NCI-H1436 (cell line): ENCODE data around the gene ZDHHC11.
"Not testable (repeated sequence)": the region's sequence is repeated elsewhere in the genome, so short reads cannot be mapped to it uniquely, and the experiment has no call there.

Source experiments
- DNase-seq: peaks from one replicate; lab custom pipeline; 2025; lab: John Stamatoyannopoulos, UW

ZDHHC11 gene

DNA sequence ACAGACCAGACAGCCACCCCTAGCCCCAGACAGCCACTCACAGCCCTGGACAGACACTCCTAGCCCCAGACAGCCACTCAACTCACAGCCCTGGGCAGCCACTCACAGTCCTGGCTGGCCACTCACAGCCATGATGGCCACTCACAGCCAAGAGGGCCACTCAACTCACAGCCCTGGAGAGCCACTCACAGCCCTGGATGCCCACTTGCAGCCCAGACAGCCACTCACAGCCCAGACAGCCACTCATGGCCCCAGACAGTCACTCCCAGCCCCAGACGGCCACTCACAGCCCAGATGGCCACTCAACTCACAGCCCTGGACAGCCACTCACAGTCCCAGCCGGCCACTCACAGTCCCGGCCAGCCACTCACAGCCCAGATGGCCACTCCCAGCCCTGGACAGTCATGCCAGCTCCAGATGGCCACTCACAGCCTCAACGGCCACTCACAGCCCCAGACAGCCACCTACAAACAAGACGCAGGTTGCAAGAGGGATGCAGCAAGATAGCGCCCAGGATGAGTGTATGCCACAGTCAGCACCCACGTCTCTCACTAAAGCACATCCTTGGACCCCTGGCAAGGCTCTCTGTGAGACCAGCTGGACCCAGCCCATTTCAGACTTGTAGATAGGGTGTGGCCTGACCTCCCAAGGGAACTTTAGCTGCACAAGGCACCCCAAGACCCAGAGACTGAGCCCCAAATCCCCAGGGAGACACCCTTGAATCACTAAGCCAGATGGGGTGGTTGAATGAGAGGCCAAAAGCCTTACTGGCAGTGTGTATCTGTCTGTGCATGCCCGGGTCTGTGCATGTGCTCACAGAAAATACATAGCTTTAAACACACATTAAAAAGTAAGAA is 88.7 kb downstream of the ZDHHC11 start:
- DNase-seq: no peak

DNA sequence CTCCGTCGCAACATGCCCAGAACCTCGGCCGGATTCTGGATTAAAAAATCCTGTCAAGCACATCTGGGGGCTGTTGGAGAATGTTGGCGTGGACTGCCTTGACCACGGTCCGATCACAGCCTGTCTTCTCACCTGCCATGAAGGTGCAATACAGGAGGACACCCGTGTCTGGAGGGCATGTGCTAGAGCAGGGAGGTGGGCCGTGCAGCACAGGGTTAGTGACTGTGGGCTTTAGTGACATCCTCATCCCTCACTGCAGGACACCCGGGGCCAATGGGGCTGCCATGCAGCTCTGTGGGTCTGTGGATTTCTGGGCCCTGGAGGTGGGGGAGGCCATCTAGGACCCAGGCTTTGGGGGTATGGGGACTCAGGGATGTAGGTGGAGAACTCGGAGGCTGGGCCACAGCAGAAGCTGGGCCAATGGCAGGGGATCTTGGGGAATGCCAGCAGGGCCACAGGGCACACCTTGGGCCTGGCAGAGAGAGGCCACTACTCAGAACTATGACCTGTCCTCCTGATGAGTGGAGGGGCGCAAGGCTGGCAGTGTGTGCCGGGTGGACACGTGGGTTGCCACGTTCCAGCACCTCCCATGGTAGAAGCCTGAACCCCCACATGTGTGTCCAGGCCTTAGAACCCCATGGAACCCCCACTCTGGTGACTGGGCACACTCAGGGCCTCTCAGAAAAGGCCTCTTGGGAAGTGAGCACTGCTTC is 89.6 kb downstream of the ZDHHC11 start:
- DNase-seq: no peak

DNA sequence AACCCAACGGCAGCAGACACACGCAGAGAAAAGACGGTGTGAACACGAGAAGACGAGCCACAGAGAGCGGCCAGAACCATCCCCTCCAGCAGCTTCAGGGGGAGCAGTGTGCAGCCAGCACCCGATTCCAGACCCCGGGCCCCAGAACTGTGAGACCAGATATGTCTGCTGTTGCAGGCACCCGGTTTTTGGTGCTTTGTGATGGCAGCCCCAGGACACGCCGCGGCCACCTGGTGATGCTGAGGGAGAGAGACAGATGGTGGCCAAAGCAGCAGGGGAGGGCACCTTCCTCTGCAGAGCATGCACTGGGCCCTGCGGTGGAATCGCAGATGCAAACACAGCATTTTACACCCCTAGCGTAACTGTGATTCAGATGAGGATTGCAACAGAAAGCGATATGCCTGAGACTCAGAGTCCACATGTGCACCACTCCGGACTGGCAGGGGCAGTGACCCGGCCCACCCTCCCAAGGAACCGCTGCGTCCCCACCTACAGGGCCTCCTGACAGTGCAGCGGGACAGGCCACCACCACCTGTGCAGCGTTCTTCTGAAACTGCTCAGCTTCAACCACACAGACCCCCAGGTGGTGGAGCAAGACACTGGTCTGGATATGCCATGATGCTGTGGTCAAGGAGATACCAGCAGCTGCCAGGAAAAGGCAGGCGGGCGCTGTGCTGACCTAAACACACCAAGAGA is 90.3 kb downstream of the ZDHHC11 start:
- DNase-seq: no peak

DNA sequence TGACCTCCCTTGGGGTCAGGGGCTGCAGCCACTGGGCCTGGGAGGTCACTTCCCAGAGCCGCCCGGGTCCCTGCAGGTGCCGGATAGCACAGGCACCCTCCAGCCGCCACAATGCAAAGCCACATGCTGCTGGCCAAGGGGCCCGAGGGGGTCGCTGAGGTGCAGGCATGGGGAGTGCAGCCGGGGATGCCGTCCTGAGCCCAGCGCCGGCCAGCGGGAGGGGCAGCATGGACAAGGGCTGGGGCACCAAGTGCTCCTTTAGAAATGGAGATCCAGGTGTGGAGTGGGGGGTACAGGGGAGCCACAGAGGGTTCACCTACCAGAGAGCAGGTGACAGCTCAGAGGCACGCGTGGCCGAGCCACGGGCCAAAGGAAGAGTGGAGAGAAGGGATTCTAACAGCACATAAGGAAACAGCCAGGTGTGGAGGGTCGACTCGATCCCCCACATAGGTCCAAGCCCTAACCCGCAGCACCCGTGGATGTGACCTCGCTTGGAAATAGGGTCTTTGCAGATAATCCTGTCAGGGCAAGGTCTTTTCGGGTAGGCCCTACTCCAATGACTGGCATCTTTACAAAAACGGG is 90.9 kb downstream of the ZDHHC11 start:
- DNase-seq: no peak

DNA sequence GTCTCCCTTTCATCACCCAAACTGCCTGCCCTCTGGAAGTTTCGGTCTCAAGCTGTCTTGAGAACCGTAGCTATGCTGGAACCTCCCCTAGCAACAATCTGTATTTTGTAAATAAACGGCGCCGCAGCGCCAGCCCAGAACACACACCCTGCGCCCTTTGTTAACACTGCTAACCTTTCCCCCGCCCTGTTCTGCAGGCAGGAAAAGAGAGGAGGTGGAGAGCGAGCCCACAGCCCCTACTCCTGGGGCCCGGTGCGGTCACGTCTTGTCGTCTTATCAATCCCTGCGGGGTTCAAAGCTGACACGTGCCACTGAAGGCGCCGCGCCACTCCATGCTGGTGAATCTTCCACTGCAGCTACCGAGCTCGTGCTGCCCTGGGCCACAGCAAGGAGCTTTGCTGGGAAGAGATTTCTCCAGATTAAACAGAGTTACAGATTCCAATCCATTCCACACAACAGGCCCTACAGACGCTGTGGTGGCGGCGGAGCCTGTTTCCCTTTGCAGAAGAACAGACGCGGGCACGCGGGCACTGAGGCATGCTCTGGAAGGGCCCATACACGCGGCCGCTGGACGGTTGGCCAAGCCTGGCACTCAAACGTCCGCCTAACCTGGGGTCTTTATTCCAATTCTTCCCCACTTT is 91.6 kb downstream of the ZDHHC11 start:
- peak; percentile 69 for DNase-seq

DNA sequence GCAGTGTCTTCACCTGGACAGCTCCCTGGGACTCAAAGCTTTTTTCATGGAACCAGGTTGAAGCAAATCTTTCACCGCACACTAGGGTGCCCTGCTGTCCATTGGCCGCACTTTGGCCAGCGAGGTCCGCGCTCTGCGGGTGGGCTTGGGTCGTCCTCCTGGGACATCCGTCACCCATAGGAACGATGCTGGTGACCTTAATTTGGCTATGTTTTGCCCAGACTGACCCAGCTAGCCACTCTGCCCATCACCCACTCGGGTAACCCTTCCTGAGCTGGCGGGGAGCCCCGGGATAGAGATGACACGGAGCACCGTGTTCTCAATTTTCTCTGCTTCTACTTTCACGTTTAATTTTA is 92.1 kb downstream of the ZDHHC11 start:
- no peak for DNase-seq

DNA sequence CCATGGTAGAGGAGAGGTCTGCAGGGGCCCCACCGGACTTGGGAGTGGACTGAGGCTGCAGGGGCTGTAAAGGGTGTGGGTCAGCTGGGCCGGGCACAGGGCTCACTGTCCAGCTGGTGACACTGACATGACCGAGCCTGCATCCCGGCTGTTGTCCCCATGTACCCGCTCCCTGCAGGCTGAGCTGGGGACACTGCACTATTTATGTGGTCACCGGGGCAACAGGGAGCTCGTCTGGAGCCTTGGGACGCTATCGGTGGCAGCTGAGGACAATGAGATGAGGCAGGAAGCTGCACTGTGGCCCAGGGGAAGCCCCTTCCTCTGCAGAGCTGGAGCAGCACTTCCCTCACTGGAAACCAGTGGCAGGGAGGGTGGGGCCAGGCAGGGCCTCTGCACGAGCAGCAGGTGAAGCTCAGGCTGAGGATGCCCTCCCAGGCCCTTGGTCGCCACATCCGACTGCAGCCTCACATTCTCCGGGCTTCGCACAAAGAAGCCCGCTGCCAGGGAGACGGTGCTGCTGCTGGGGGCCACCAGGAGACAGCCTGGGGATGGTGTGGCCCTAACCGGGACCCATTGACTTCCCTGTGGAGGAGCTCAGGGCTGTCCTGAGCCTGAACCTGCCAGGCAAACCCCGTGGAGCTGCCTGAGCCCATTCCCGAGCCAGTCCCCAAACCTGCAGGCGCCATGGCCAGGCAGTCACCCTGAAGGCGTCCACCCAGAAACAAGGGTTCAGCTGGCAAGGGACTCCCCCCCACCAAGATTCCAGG is 92.7 kb downstream of the ZDHHC11 start:
- DNase-seq: peak; percentile 27

DNA sequence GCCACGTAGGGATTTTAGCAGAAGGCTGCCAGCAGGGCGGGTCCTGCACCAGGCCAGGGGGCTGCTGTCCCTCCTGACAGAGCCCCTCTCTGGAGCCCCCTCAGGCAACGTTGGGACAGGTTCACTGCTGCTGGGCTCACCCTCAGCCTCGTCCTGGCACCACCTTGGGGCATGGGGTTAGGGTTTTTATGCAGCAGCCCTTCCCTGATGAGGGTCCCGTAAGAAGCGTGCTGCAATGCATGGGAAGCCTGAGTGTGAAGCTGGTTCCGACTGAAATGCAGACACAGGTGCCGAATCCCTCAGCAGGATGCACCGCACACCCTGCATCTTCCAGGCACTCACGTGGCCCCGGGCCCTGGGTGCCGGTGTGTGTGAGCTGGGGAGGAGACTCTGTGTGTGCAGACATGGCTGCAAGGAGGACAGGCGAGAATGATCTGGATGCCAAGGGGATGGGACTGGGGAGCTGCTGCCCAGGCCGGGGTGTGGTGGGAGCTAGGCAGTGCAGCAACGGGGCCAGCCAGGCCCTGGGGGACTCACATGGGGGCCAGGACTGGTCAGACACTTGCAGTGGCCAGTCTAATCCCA is 93.3 kb downstream of the ZDHHC11 start:
- DNase-seq: no peak

DNA sequence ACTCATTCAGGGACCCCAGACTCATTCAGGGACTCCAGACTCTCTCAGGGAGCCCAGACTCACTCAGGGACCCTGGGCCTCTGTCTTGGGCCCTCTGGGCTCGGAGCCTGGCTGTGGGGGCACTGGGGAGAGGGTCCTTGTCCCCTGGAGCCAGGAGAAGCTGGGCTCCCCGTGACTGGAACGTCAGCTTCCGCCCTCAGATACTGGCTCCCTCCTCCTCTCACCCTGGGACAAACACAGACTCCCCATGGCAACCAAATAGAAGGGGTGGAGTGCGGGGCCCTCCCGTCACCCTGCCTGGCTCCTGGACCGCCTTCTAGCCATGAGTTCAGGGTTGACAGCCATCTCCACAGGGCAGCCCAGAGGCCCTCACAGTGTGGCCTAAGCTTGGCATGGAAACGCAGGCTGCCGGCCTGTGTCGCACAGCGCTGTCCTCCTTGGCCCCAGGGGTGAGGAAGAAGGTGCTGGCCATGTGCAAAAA is 93.9 kb downstream of the ZDHHC11 start:
- DNase-seq: no peak

DNA sequence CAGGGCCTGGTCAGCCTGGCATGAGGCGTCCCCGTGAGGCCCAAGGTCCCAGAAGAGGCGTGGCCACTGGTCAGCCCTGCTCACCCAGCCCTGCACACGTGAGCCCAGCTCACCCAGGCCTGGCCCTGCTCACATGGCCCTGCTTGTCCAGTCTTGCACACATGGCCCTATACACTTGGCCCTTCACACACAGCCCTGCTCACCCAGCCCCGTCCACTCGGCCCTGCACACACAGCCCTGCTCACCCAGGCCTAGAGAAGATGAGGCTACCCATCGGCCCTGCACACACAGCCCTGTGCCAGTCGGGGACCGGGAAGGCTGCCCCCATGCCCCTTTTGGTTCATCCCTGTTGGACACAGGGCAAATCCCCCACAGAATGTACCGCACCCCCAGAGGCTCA is 94.6 kb downstream of the ZDHHC11 start:
- no peak for DNase-seq

DNA sequence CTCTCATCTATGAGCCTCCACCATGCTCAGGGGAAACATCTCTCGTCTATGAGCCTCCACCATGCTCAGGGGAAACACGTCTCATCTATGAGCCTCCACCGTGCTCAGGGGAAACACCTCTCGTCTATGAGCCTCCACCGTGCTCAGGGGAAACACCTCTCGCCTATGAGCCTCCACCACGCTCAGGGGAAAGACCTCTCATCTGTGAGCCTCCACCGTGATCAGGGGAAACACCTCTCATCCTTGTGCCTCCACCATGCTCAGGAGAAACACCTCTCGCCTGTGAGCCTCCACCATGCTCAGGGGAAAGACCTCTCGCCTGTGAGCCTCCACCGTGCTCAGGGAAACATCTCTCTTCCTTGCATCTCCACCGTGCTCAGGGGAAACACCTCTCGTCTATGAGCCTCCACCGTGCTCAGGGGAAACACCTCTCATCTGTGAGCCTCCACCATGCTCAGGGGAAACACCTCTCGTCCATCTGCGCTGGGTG is 96.6 kb downstream of the ZDHHC11 start:
- DNase-seq: not testable (repeated sequence)

DNA sequence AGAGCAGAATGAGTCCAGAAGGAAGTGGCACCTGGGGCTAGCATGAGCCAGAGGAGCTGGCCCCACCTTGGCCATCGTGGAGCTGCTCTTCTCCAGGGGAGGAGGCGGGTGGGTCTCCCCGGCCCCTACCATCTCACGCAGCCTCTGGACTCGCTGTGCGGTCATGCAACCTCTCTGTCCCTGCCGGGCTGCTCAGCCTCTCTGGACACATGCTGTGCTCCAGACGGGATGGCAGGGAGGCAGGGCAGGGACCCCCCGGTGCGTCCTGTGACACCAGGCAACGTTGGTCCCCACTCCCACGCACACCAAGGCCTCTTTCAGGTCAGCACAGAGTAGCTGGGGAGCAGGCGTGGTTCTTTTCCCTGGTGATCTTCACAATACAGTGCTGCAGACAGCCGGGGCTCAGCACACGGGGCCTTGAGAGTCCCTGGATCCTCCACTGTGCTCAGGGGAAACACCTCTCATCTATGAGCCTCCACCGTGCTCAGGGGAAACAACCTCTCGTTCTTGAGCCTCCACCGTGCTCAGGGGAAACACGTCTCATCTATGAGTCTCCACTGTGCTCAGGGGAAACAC is 97.1 kb downstream of the ZDHHC11 start:
- not testable (repeated sequence) for DNase-seq

DNA sequence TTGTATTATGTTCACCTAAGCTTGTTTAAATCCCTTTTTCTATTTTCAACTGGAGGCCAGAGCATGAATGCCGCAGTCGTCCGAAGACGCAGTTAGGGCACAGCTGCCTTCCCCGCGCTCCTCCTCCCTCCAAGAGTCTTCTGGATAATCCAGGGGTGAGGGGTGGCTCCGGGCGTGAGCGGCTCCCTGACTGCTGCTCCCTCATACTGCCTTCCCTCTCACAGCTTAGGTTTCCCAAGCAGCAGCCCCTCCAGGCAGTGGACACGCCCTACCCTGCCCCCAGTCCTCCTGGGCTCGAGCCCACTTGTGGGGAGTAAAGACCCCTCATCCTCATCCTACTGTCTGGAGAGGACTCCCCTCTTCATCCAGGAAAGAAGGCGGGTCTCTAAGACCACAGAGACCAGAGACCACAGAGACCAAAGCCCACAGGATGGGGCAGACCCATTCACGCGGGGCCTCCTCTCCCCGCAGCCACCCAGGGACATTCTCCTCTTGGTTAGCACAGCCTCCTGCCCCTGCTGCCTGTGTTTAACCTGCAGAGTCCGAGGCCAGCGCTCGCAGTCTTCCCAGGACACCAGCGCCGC is 98.2 kb downstream of the ZDHHC11 start:
- DNase-seq: not testable (repeated sequence)

DNA sequence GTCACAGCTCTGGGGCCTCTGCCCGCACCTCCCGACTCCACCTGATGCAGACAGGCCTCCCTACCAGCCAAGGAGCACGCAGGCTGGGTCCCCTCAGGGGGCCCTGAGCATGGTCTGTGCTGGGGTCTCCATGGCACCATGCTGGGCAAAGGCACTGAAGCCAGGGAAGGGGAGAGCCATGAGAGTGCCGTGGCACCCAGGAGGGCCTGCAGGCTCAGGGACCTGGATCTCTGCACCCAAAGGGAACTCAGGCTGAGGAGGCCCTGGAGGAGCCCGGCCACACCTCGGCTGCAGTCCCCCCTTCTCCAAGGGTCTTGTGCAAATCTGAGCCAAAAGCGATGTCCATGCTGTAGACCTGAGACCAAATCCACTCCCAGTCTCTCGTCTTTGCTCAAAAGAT is 98.8 kb downstream of the ZDHHC11 start:
- DNase-seq: not testable (repeated sequence)

DNA sequence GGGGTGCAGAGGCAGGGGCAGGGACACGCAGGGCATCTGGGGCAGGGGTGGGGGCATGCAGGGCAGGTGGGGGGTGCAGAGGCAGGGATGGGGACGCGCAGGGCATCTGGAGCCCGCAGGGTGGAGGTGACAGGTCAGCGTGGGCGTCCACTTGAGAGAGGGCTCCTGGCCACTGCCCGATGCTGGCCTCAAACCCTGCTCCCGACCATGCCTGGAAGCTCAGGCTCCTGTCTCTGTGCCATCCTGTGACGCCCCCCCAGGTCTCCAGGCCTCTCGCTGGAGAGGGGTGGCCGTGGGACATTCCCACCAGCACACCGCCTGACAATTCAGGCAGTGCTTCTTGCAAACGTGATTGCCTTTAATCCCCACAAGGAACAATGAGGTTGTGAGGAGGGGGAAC is 99.3 kb downstream of the ZDHHC11 start:
- no peak for DNase-seq

DNA sequence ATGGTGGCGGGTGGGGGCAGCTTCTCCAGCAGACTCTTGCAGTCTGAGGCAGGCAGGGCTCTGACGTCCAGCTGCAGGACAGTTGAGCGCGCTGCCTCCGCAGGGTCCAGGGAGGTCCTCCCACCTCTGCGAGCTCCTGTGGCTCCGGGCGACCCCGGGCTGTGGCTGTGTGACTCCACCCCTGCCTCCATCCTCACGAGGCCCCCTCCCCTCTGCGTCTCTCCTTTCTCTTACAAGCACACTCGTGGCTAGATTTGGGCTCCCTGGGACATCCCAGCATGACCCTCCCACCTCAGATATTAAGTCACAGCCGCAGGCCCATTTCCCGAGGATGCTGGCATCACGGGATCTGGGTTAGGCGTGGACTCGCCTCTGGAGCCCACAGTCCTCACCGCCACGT is 100.6 kb downstream of the ZDHHC11 start:
- not testable (repeated sequence) for DNase-seq

DNA sequence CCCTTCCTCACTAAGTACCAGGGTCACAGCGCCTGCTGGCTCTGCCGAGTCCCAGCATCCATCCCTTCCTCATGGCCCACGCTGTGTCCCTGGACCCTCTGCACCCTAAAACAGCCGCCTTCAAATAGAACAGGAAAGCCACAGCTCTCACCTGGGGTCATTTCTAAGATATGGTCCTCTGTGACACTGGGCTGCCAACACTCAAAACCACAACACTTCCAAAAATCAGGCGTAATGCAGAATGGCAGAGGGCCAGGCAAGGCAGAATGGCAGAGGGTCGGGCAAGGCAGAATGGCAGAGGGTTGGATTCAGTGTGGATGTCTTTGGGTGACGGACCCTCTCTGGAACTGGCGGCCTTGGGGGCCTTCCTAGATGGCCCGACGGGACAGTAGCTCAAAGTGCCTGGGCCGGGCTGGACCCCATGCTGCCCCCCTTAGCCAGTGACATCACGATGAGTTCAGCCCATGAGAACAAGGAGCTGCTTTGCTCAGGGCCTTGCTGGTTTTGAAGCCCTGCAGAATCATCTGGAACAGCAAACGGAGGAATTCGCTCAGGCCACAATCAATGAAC is 101.6 kb downstream of the ZDHHC11 start:
- no peak for DNase-seq

DNA sequence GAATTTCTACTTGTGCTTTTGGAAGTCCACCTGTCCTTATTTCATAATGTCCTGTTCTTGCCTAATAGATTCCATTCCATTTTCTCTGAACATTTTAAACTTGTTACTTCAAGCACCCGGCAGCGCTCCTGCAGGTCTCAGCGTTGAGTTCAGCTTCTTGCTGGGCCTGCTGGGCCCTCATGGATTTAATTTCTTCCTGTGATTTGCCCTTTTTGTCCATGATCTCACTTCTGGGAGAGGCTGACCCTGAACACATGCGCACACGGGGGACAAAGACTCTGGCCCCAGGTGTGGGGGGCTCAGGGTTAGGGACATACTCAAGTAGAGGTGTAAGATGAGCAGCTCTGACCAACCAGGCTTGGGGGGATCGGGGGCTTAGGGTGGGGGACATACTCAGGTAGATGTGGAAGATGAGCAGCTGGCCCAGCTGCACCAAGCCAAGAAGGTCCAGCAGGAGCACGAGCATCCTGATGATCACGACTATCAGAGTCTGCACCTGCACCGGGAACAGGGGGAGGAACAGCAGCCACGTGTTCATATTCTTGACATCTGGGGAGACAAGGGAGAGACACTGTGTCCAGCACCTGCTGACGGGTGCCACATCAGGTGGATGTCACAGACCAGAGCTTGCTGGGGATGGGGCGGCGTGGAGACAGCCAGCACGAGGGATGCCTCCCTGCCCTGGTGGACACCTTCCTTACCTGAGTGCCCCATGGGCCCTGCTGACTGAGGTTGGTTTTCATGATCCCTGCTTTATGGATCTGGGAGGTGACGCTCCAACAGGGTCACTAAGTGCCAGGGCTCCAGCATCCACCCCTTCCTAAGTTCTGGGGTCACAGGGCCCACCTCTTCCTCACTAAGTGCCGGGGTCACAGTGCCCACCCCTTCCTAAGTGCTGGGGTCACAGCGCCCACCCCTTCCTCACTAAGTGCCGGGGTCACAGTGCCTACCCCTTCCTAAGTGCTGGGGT is 102.5 kb downstream of the ZDHHC11 start:
- not testable (repeated sequence) for DNase-seq
